Small intestine (tissue), 7 donors: ENCODE measurements around the gene PRKCA. TPM values are rescaled to one million over a fixed set of nuclear protein-coding genes. Genes with fewer than 3 reads are reported as not detected.
"Not testable (repeated sequence)": the region's sequence is repeated elsewhere in the genome, so short reads cannot be mapped to it uniquely, and the experiment has no call there.

Experiments
- DNase-seq, 2 donors: peaks; one replicate each; pipeline versions ENCODE4 v3.0.0 to v3.0.0-alpha.2; 2013
- FAIRE-seq: peaks from 2 replicates; lab custom pipeline; 2012; peaks lifted over from hg19 to GRCh38; lab: Jason Lieb, UNC
- H3K27ac ChIP-seq, 3 donors: one replicate each; pipeline ENCODE4 v1.5.1; 2013; ENCODE audit warnings: low read length in 2 of 3, mild to moderate bottlenecking in 2 of 3, control low read depth in 1 of 3, inconsistent platforms in 1 of 3, low read depth in 1 of 3, moderate library complexity in 1 of 3
- H3K27me3 ChIP-seq, 3 donors: one replicate each; pipeline ENCODE4 v1.6.1; 2013; ENCODE audit warnings: low read length in 3 of 3, inconsistent platforms in 1 of 3; ENCODE audit not compliant: control insufficient read depth in 3 of 3, insufficient read depth in 3 of 3
- H3K36me3 ChIP-seq, 3 donors: one replicate each; pipeline ENCODE4 v1.6.1; 2013; ENCODE audit warnings: low read length in 3 of 3, inconsistent platforms in 1 of 3, low read depth in 1 of 3, mild to moderate bottlenecking in 1 of 3, moderate library complexity in 1 of 3; ENCODE audit not compliant: control insufficient read depth in 3 of 3, insufficient read depth in 2 of 3
- H3K4me1 ChIP-seq, 3 donors: one replicate each; pipeline ENCODE4 v1.6.1; 2013; ENCODE audit warnings: low read length in 2 of 3, inconsistent platforms in 1 of 3, low read depth in 1 of 3, mild to moderate bottlenecking in 1 of 3, moderate library complexity in 1 of 3; ENCODE audit not compliant: control insufficient read depth in 3 of 3, insufficient read depth in 2 of 3
- H3K4me3 ChIP-seq, 3 donors: one replicate each; pipeline ENCODE4 v1.5.1; 2013; ENCODE audit warnings: low read length in 3 of 3, control low read depth in 1 of 3, inconsistent platforms in 1 of 3, low read depth in 1 of 3, mild to moderate bottlenecking in 1 of 3, moderate library complexity in 1 of 3
- H3K9me3 ChIP-seq, 2 donors: one replicate each; pipeline ENCODE4 v1.6.1; 2013; ENCODE audit warnings: low read depth in 1 of 2, low read length in 1 of 2; ENCODE audit not compliant: control insufficient read depth in 2 of 2, insufficient read depth in 1 of 2
- WGBS, 3 donors: extraction: QIAGEN DNeasy Blood & Tissue Kit; methylation state at CpG; one replicate each; pipeline ENCODE4 v1.1.7; 2013; 5-methylcytosine and 5-hydroxymethylcytosine counted together
- polyA plus RNA-seq, 4 donors: library from polyadenylated mRNA; stranded (reverse) in 3 of 4; unstranded in 1 of 4; fragments of 200-250 nt in 3 of 4; fragments of 120-200 nt in 1 of 4; gene quantifications; one replicate each; pipeline versions ENCODE4 v1.2.1 to v1.2.3, GENCODE V29; 2013
- donor health status: healthy with polysubstance abuse.
- donor health status: control.
- donor health status: control.
- donor health status: Bipolar disorder and iron deficiency.
- donor health status: healthy.

Gene PRKCA
- polyA plus RNA-seq, 4 donors: 11.3 to 26.6 (median 22.9) TPM

DNA sequence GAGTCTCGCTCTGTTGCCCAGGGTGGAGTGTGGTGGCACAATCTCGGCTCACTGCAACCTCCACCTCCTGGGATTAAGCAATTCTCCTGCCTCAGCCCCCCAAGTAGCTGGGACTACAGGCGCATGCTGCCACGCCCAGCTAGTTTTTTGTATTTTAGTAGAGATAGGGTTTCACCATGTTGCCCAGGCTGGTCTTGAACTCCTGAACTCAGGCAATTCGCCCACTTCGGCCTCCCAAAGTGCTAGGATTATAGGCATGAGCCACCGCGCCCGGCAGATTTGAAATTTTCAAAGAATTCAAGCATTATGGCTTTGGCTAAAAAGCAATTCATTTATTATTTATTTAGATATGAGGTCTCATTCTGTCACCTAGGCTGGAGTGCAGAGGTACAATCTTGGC is 5.0 kb upstream of the PRKCA start:
- not testable (repeated sequence) for FAIRE-seq
- WGBS, 3 donors: 90 to 95% (median 95%) methylated on average over 9 of the region's 9 CpGs

DNA sequence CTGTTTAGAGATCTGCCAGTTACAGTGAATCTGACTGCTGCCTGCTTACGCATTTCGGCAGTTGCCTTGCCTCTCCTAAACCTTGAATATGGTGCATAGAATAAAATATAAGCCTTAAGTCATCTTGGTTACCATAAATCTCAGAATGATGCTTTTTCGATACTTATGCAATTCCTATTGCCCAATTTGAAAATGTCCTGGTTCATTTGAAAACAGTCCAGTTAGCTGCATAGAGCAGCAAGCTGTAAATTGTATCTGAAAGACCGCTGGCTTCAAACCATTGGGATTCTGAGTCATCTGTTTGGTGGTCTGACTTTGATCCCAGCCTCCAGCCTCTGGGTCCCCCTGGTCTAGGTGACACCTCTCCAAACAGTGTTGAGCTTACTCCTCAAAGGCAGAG is 2.7 kb upstream of the PRKCA start:
- peaks cover 0 to 2% (median 0%) of the 10 kb centered on the region in 3 donors for H3K4me1 ChIP-seq
- 97 to 98% (median 98%) methylated on average over 4 of the region's 4 CpGs for WGBS, 3 donors
- DNase-seq: no peak
- no peaks in the 10 kb centered on the region for H3K9me3 ChIP-seq
- no peaks in the 10 kb centered on the region for H3K36me3 ChIP-seq
- no peak for FAIRE-seq
- no peak overlapping the region for H3K27ac ChIP-seq
- H3K4me3 ChIP-seq: no peak overlapping the region
- H3K27me3 ChIP-seq: no peaks in the 10 kb centered on the region

More for the DNA sequence above, 5.0 kb upstream of the PRKCA start:
- not testable (repeated sequence) for H3K4me3 ChIP-seq, H3K4me1 ChIP-seq, H3K9me3 ChIP-seq, H3K27me3 ChIP-seq, H3K36me3 ChIP-seq, H3K27ac ChIP-seq, DNase-seq

DNA sequence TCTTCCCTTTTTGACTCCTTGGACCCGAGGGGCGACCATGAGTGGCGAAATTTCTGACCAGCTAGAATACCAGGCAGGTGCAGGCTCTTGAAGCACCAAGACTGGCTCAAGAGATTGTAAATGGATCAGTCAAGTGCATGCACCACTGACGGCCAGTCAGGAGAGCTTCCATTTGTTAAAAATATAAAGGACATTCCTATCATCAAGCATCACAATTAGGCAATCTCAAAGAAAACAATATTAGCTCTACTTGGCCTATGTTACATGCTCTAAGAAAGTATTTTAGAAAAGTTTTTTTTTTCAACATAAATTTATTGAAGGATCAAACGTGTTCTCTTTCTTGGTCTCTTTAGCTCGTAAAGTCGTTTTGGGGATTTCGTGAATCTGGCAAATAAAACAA is 1.5 kb upstream of the PRKCA start:
- no peaks in the 10 kb centered on the region for H3K27me3 ChIP-seq
- peaks cover 0 to 2% (median 0%) of the 10 kb centered on the region in 3 donors for H3K4me1 ChIP-seq
- 79 to 84% (median 84%) methylated on average over 8 of the region's 8 CpGs for WGBS, 3 donors
- no peak overlapping the region for H3K4me3 ChIP-seq
- DNase-seq: no peak
- H3K36me3 ChIP-seq: no peaks in the 10 kb centered on the region
- H3K27ac ChIP-seq: no peak overlapping the region
- H3K9me3 ChIP-seq: no peaks in the 10 kb centered on the region
- no peak for FAIRE-seq

- Histone ChIP-seq H3K9me3 (no peaks in the 10 kb centered on the region), H3K4me3 (peak overlapping the region in 2 of 3 donors; percentile 76 to 100), H3K4me1 (peaks cover 0 to 2% (median 0%) of the 10 kb centered on the region in 3 donors), H3K27me3 (no peaks in the 10 kb centered on the region), H3K27ac (peak overlapping the region in 1 of 3 donors; percentile 66), H3K36me3 (no peaks in the 10 kb centered on the region)
- DNase-seq: peak in 1 of 2 donors; percentile 50
- WGBS, 3 donors: 24 to 36% (median 30%) methylated on average over 14 of the region's 14 CpGs
- no peak for FAIRE-seq
These were observed 998 bp upstream of the PRKCA start for GRCh38 chr17:66301367-66301863.

DNA sequence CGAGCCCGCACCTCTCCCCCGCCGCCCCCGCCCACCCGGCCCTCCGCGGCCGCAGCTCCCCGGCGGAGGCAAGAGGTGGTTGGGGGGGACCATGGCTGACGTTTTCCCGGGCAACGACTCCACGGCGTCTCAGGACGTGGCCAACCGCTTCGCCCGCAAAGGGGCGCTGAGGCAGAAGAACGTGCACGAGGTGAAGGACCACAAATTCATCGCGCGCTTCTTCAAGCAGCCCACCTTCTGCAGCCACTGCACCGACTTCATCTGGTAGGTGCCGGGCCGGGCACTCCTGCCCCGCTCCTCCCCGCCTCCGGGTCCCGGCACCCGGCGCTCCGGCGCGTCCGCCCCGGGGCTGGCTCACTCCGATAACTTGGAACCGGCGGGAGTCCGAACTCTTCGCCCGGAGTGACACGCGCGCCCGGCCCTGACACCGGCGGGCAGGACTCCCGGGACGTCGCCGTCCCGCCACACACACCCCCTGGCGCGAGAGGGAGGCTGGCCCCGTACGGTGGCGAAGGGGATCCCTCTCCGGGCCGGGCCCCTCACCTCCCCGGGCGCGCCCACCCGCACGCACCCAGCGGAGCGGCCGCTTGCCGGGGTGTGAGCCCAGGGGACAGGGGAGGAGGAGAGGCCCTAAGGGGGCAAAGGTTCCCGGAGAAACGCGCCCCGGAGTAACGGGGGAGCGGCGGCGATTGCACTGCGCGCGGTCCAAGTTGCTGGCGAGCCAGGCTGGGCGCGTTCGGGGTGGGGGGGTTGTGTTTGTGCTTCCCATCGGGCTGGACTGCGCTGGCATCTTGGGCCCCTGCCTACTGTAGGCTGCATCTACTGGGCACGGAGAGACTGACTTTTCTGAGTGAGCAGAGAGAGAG is 581 bp downstream of the PRKCA start:
- H3K9me3 ChIP-seq: no peaks in the 10 kb centered on the region
- DNase-seq (peak; percentile 75 to 85), FAIRE-seq (no peak)
- no peaks in the 10 kb centered on the region for H3K27me3 ChIP-seq
- peaks cover 0 to 2% (median 0%) of the 10 kb centered on the region in 3 donors for H3K4me1 ChIP-seq
- H3K4me3 ChIP-seq: peak overlapping the region; percentile 58 to 100 (median 94)
- H3K27ac ChIP-seq: peak overlapping the region; percentile 46 to 93 (median 72)
- WGBS, 3 donors: 0 to 1% (median 1%) methylated on average over 61 to 91 of the region's 91 CpGs
- H3K36me3 ChIP-seq: no peaks in the 10 kb centered on the region

DNA sequence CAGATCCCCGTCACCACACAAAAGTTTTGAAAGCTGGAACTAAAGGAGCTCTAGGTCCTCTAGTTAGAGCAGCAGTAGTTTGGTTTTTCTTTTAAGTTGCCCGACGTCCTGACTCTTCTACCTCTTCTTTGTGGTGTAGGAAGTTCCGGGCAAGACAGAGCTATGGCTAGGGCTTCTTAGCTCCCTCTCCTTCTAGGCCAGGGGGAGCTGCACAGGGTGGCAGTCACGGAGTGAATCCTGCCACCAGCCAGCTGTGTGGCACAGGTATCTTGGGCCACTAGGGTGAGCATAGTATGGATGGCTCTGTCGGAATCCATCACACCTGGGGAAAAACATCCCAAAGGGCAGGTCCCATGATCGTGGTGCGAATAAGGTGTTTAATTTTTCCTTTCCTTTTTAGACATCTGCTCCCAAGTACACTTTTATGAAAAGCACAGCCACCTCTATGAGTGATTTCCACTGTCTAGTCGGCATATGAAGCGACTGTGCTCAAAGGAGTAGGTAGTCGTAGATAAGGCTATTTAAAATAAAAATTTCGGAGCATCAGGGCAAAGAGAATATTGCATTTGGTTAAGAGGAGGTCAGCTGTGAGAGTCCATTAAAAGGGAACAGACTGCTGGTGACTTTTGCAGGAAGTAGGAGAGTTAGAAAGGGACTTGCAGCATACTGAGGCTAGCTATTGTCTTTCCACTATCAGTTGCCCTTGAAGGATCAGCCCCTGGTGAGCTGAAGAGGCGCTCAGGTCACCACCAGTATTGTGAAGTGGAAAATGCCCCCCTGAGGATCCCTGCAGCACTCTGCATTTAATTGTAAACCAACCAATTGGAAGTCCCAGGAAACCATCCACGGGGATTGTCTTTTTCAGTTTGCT is 2.1 kb downstream of the PRKCA start:
- WGBS, 3 donors: 13 to 47% (median 27%) methylated on average over 14 of the region's 14 CpGs
- peaks cover 0 to 2% (median 0%) of the 10 kb centered on the region in 3 donors for H3K4me1 ChIP-seq
- peak overlapping the region; percentile 38 to 72 (median 59) for H3K27ac ChIP-seq
- no peaks in the 10 kb centered on the region for H3K9me3 ChIP-seq
- DNase-seq (peak; percentile 55 to 65), FAIRE-seq (no peak)
- H3K36me3 ChIP-seq: peaks cover 0 to 4% (median 0%) of the 10 kb centered on the region in 3 donors
- H3K27me3 ChIP-seq: no peaks in the 10 kb centered on the region
- H3K4me3 ChIP-seq: peak overlapping the region in 2 of 3 donors; percentile 58 to 100

GRCh38 chr17:66306446-66306845 is 4.0 kb downstream of the PRKCA start:
- FAIRE-seq: no peak
- Histone ChIP-seq H3K4me3 (no peak overlapping the region), H3K27ac (no peak overlapping the region)

DNA sequence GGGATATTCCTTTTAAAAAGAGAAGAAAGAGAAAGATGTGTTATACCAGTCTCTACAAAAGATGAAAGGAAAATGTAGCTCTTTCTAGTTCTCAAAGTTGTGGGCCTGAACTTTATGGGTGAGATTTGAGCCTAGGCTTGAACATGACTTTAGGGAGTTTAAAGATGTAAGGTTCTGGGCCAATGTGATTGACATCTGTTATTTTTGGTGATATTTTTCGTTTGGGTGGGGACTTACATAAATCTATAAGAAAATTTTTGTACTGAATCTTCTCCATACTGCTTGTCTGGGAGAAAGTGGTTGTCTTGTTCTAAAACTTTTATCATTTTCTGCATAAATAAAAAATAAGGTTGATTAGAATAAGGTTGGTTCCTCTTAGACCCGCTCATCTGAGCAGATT is 4.8 kb downstream of the PRKCA start:
- Histone ChIP-seq H3K4me1 (peaks cover 0 to 2% (median 0%) of the 10 kb centered on the region in 3 donors), H3K27ac (no peak overlapping the region), H3K27me3 (no peaks in the 10 kb centered on the region), H3K36me3 (peaks cover 0 to 7% (median 4%) of the 10 kb centered on the region in 3 donors), H3K4me3 (no peak overlapping the region), H3K9me3 (no peaks in the 10 kb centered on the region)
- FAIRE-seq (no peak), DNase-seq (no peak)
- WGBS, 3 donors: 72 to 79% (median 79%) methylated on average over 2 of the region's 2 CpGs

More at GRCh38 chr17:66306446-66306845, 4.0 kb downstream of the PRKCA start:
- H3K36me3 ChIP-seq: peaks cover 0 to 7% (median 4%) of the 10 kb centered on the region in 3 donors
- no peak for DNase-seq
- H3K27me3 ChIP-seq: no peaks in the 10 kb centered on the region
- no peaks in the 10 kb centered on the region for H3K9me3 ChIP-seq
- peaks cover 0 to 2% (median 2%) of the 10 kb centered on the region in 3 donors for H3K4me1 ChIP-seq
- WGBS, 3 donors: 57 to 73% (median 68%) methylated on average over 5 of the region's 5 CpGs
